DOHH2 (cell line): Measurements from ENCODE around the gene SERINC5.

Experiments
- H3F3A ChIP-seq: fragments of 200-600 bp; sonication (generic), shearing (Covaris generic); 2 replicates; pipeline ENCODE4 v1.6.0; 2016; ENCODE audit warnings: antibody characterized with exemption, mild to moderate bottlenecking; ENCODE audit not compliant: control insufficient read depth, insufficient read depth
- H3K27ac ChIP-seq: fragments of 200-600 bp; sonication (generic); 2 replicates; pipeline ENCODE4 v1.5.1; 2014; ENCODE audit warnings: low read depth, mild to moderate bottlenecking, low read length, moderate library complexity
- H3K27me3 ChIP-seq: fragments of 200-600 bp; sonication (generic); 2 replicates; pipeline ENCODE4 v1.6.1; 2014; ENCODE audit warnings: mild to moderate bottlenecking, low read length, mixed read lengths; ENCODE audit not compliant: control insufficient read depth
- H3K36me3 ChIP-seq: fragments of 200-600 bp; sonication (generic); 2 replicates; pipeline ENCODE4 v1.6.1; 2014; ENCODE audit warnings: mild to moderate bottlenecking, low read length, moderate library complexity, mixed read lengths; ENCODE audit not compliant: control insufficient read depth
- H3K4me1 ChIP-seq: fragments of 200-600 bp; sonication (generic); 2 replicates; pipeline ENCODE4 v1.6.1; 2014; ENCODE audit warnings: mild to moderate bottlenecking, low read length, mixed read lengths; ENCODE audit not compliant: control insufficient read depth
- H3K4me2 ChIP-seq: fragments of 200-600 bp; sonication (generic); 2 replicates; pipeline ENCODE4 v1.6.0; 2014; ENCODE audit warnings: mild to moderate bottlenecking, low read length, moderate library complexity
- H3K4me3 ChIP-seq: fragments of 200-600 bp; sonication (generic); 2 replicates; pipeline ENCODE4 v1.5.1; 2014; ENCODE audit warnings: mild to moderate bottlenecking, low read length, mixed read lengths
- H3K79me2 ChIP-seq: fragments of 200-600 bp; sonication (generic); 2 replicates; pipeline ENCODE4 v1.6.1; 2014; ENCODE audit warnings: mild to moderate bottlenecking, low read length, mixed read lengths; ENCODE audit not compliant: control insufficient read depth
- H3K9me2 ChIP-seq: fragments of 200-600 bp; sonication (generic); replicated peaks from 2 replicates; pipeline ENCODE4 v1.6.1; 2014; ENCODE audit warnings: mild to moderate bottlenecking, low read length, mixed read lengths; ENCODE audit not compliant: control insufficient read depth
- H3K9me3 ChIP-seq: fragments of 200-600 bp; sonication (generic); 2 replicates; pipeline ENCODE4 v1.6.1; 2014; ENCODE audit warnings: antibody characterized with exemption, low read length, mixed read lengths; ENCODE audit not compliant: control insufficient read depth, insufficient read depth
- H4K20me1 ChIP-seq: fragments of 200-600 bp; sonication (generic); 2 replicates; pipeline ENCODE4 v1.6.0; 2014; ENCODE audit warnings: low read depth, mild to moderate bottlenecking, antibody characterized with exemption, low read length, moderate library complexity; ENCODE audit not compliant: control insufficient read depth, insufficient read depth
- EZH2phosphoT487 ChIP-seq: fragments of 200-600 bp; sonication (generic); IDR thresholded peaks from 2 replicates; pipeline ENCODE4 v1.6.1; 2017; ENCODE audit warnings: borderline replicate concordance, mild to moderate bottlenecking, antibody characterized with exemption, low read length, moderate library complexity, mixed read lengths
- TF ChIP-seq, protein P1 (sequence below): fragments of 200-600 bp; sonication (generic); IDR thresholded peaks from one replicate; pipeline ENCODE4 v1.5.1; 2014; ENCODE audit warnings: antibody characterized with exemption, mild to moderate bottlenecking, low read depth, low read length; ENCODE audit not compliant: poor library complexity, severe bottlenecking

Gene SERINC5

GRCh38 chr5:80124121-80124918 is 131.5 kb downstream of the SERINC5 start:
- Histone ChIP-seq H3K4me3 (no peak overlapping the region), H3K9me2 (no peaks in the 10 kb centered on the region), H3K79me2 (no peaks in the 10 kb centered on the region), H3K9me3 (no peaks in the 10 kb centered on the region; the same call in 1 of the 2 replicates), H3K36me3 (no peaks in the 10 kb centered on the region), H3K4me2 (no peak overlapping the region), H3K4me1 (peaks cover 10% of the 10 kb centered on the region), H3K27me3 (0 out of 2 replicates have a peak, but pooled peaks cover 4% of the 10 kb centered on the region), H3K27ac (no peak overlapping the region), H4K20me1 (no peaks in the 10 kb centered on the region), H3F3A (no peaks in the 10 kb centered on the region)
- no peak for TF ChIP-seq EZH2phosphoT487
- TF ChIP-seq, protein P1, sequence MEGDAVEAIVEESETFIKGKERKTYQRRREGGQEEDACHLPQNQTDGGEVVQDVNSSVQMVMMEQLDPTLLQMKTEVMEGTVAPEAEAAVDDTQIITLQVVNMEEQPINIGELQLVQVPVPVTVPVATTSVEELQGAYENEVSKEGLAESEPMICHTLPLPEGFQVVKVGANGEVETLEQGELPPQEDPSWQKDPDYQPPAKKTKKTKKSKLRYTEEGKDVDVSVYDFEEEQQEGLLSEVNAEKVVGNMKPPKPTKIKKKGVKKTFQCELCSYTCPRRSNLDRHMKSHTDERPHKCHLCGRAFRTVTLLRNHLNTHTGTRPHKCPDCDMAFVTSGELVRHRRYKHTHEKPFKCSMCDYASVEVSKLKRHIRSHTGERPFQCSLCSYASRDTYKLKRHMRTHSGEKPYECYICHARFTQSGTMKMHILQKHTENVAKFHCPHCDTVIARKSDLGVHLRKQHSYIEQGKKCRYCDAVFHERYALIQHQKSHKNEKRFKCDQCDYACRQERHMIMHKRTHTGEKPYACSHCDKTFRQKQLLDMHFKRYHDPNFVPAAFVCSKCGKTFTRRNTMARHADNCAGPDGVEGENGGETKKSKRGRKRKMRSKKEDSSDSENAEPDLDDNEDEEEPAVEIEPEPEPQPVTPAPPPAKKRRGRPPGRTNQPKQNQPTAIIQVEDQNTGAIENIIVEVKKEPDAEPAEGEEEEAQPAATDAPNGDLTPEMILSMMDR = no peak

DNA sequence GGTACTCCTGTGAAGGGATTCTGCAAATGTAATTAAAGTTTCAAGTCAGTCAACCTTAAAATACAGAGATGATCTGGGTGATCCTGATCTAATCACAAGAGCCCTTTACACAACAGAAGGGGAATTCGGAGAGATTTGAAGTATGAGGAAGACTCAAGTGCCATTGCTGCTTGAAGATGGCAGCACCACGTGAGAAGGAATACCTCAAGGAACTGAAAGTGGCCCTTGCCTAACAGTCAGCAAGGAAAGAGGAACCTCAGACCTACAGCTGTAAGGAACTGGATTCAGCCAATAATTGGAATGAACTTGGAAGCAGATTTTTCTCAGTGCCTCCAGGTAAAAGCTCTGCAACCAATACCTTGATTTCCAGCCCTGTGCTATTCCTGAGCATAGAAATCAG is 133.3 kb downstream of the SERINC5 start:
- Histone ChIP-seq H3K27me3 (0 out of 2 replicates have a peak, but pooled peaks cover 4% of the 10 kb centered on the region), H3K4me3 (no peak overlapping the region), H3K27ac (no peak overlapping the region), H3K4me2 (no peak overlapping the region), H3F3A (no peaks in the 10 kb centered on the region), H3K79me2 (no peaks in the 10 kb centered on the region), H3K9me2 (no peaks in the 10 kb centered on the region), H3K36me3 (no peaks in the 10 kb centered on the region), H4K20me1 (no peaks in the 10 kb centered on the region), H3K9me3 (no peaks in the 10 kb centered on the region; the same call in 1 of the 2 replicates), H3K4me1 (peaks cover 10% of the 10 kb centered on the region)
- TF ChIP-seq, protein P1 = no peak
- no peak for TF ChIP-seq EZH2phosphoT487

- H3K9me2 ChIP-seq = no peaks in the 10 kb centered on the region
- no peaks in the 10 kb centered on the region for H3F3A ChIP-seq
- H3K27ac ChIP-seq = no peak overlapping the region
- H4K20me1 ChIP-seq = no peaks in the 10 kb centered on the region
- no peaks in the 10 kb centered on the region for H3K36me3 ChIP-seq
- no peak overlapping the region for H3K4me2 ChIP-seq
- H3K4me3 ChIP-seq = no peak overlapping the region
- H3K4me1 ChIP-seq = no peaks in the 10 kb centered on the region
- TF ChIP-seq, protein P1 = no peak
- TF ChIP-seq EZH2phosphoT487 = no peak
- H3K9me3 ChIP-seq = no peaks in the 10 kb centered on the region
- H3K79me2 ChIP-seq = no peaks in the 10 kb centered on the region
- no peaks in the 10 kb centered on the region for H3K27me3 ChIP-seq
Observed at GRCh38 chr5:80119372-80119771, 136.5 kb downstream of the SERINC5 start.
